Fibroblast of lung (primary cell): ENCODE results near the gene RND3. TPM values are rescaled to one million over a fixed set of nuclear protein-coding genes. Genes with fewer than 3 reads are reported as not detected.
A peak's percentile ranks its signal among the peaks of the same experiment; 100 is the strongest.

Experiments
- DNase-seq, 2 donors: peaks; one replicate each; pipeline versions ENCODE4 v3.0.0 to v3.0.0-alpha.2; 2010; ENCODE audit warnings: low read depth in 2 of 2
- H2AFZ ChIP-seq: 2 replicates; pipeline ENCODE4 v1.5.1; 2012; ENCODE audit warnings: low read length, control low read depth, inconsistent platforms
- H3K27ac ChIP-seq: 2 replicates; pipeline ENCODE4 v1.5.1; 2011; ENCODE audit warnings: low read length, control low read depth; ENCODE audit not compliant: insufficient read depth
- H3K27me3 ChIP-seq: 2 replicates; pipeline ENCODE4 v1.5.1; 2011; ENCODE audit warnings: mild to moderate bottlenecking, low read length; ENCODE audit not compliant: control insufficient read depth, insufficient read depth
- H3K36me3 ChIP-seq: 2 replicates; pipeline ENCODE4 v1.5.1; 2011; ENCODE audit warnings: low read length; ENCODE audit not compliant: control insufficient read depth, insufficient read depth
- H3K4me1 ChIP-seq: 2 replicates; pipeline ENCODE4 v1.5.1; 2011; ENCODE audit warnings: low read length; ENCODE audit not compliant: control insufficient read depth, insufficient read depth; ENCODE audit errors: extremely low read depth
- H3K4me2 ChIP-seq: 2 replicates; pipeline ENCODE4 v1.5.1; 2011; ENCODE audit warnings: low read length, control low read depth; ENCODE audit not compliant: insufficient read depth; ENCODE audit errors: extremely low read depth
- H3K4me3 ChIP-seq, 4 experiments: fragments of 200-600 bp in 1 of 4; sonication (generic) in 1 of 4; replicated peaks in 1 of 4; 2 replicates each; pipeline ENCODE4 v1.5.1; 2011 to 2016; ENCODE audit warnings: low read length in 4 of 4, low read depth in 3 of 4, mild to moderate bottlenecking in 3 of 4, control low read depth in 2 of 4, inconsistent platforms in 1 of 4, mixed read lengths in 1 of 4; ENCODE audit not compliant: insufficient read depth in 1 of 4; ENCODE audit errors: control extremely low read depth in 1 of 4
- H3K79me2 ChIP-seq: 2 replicates; pipeline ENCODE4 v1.5.1; 2012; ENCODE audit warnings: mild to moderate bottlenecking, low read length, inconsistent platforms; ENCODE audit not compliant: control insufficient read depth, insufficient read depth
- H3K9ac ChIP-seq: 2 replicates; pipeline ENCODE4 v1.5.1; 2011; ENCODE audit warnings: mild to moderate bottlenecking, low read length, control low read depth; ENCODE audit not compliant: insufficient read depth
- H3K9me3 ChIP-seq: 2 replicates; pipeline ENCODE4 v1.5.1; 2012; ENCODE audit warnings: low read depth, low read length; ENCODE audit not compliant: control insufficient read depth, insufficient read depth
- H4K20me1 ChIP-seq: 2 replicates; pipeline ENCODE4 v1.5.1; 2011; ENCODE audit warnings: low read length; ENCODE audit not compliant: control insufficient read depth, insufficient read depth; ENCODE audit errors: extremely low read depth
- EZH2 ChIP-seq: IDR thresholded peaks from 2 replicates; pipeline ENCODE4 v1.5.1; 2012; ENCODE audit warnings: low read length, control low read depth, mild to moderate bottlenecking; ENCODE audit errors: missing control alignments
- polyA plus RNA-seq, 2 donors: library from polyadenylated mRNA; depleted of rRNA in 1 of 2; stranded (reverse) in 1 of 2; unstranded in 1 of 2; fragments of >200 nt; gene quantifications; 2 replicates each; pipeline ENCODE4 v1.2.1, GENCODE V29; 2011 to 2012; ENCODE audit warnings: missing spikeins in 1 of 2
- total RNA-seq: library from RNA; depleted of rRNA; stranded (reverse); fragments of >200 nt; gene quantifications from 2 replicates; pipeline ENCODE4 v1.2.1, GENCODE V29; 2014
- TF ChIP-seq, protein P1 (sequence below), 2 donors: IDR thresholded peaks in 1 of 2; conservative IDR thresholded peaks in 1 of 2; 1 replicate in 1 of 2; 2 replicates in 1 of 2; pipeline ENCODE4 v1.5.1; 2011 to 2012; ENCODE audit warnings: low read length in 2 of 2, control low read depth in 1 of 2, inconsistent platforms in 1 of 2, low read depth in 1 of 2, mild to moderate bottlenecking in 1 of 2

The RND3 gene
- total and polyA plus RNA-seq, 2 donors (not counting 1 experiment from before 2014, with no cell fraction given) = 363 to 1,405 TPM

- no peaks in the 10 kb centered on the region for H3K27me3 ChIP-seq
- H3K4me1 ChIP-seq = peaks cover 43% of the 10 kb centered on the region
- peaks cover 11% of the 10 kb centered on the region for H3K36me3 ChIP-seq
- peak in 1 of 2 donors; percentile 30 for DNase-seq
- H4K20me1 ChIP-seq = peaks cover 3% of the 10 kb centered on the region
- peak overlapping the region; percentile 53 for H3K27ac ChIP-seq
- H3K4me2 ChIP-seq = peak overlapping the region; percentile 81
- peaks cover 100% of the 10 kb centered on the region for H3K79me2 ChIP-seq
- TF ChIP-seq, protein P1, sequence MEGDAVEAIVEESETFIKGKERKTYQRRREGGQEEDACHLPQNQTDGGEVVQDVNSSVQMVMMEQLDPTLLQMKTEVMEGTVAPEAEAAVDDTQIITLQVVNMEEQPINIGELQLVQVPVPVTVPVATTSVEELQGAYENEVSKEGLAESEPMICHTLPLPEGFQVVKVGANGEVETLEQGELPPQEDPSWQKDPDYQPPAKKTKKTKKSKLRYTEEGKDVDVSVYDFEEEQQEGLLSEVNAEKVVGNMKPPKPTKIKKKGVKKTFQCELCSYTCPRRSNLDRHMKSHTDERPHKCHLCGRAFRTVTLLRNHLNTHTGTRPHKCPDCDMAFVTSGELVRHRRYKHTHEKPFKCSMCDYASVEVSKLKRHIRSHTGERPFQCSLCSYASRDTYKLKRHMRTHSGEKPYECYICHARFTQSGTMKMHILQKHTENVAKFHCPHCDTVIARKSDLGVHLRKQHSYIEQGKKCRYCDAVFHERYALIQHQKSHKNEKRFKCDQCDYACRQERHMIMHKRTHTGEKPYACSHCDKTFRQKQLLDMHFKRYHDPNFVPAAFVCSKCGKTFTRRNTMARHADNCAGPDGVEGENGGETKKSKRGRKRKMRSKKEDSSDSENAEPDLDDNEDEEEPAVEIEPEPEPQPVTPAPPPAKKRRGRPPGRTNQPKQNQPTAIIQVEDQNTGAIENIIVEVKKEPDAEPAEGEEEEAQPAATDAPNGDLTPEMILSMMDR (conservative IDR thresholded peaks at IDR 0.05 in 1 of 2, IDR thresholded peaks at IDR 0.05 in 1 of 2; ENCODE audit: low read depth in 1 of 2, low read length in 2 of 2) = no peak
- no peak for TF ChIP-seq EZH2
- peak overlapping the region in 3 of 4 experiments; percentile 9 to 98 (median 32) for H3K4me3 ChIP-seq
- H3K9ac ChIP-seq = no peak overlapping the region
- no peak overlapping the region for H2AFZ ChIP-seq
- no peaks in the 10 kb centered on the region for H3K9me3 ChIP-seq
These were observed 10.6 kb downstream of the RND3 start for GRCh38 chr2:150476809-150477302.

DNA sequence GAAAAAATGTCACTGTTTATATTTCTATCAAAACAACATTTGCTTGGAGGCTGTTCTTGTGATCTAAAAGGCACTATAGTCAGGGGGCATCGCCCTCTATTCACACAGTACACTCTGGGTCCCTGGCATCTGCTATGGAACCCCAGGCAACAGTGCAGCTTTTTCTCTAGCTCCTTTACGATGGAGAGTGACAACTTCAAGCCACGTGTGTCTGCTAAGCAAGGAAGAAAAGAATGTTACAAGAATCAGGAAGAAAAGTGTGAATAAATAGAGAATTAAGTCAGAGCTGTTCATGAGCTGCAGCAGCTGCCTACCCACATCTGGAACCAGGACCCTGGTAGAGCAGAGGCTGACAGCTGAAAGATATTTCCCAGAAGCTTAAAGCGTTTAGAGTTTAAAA, 11.2 kb downstream of the RND3 start:
- Histone ChIP-seq H3K4me1 (peaks cover 48% of the 10 kb centered on the region), H3K36me3 (peaks cover 11% of the 10 kb centered on the region), H3K27ac (peak overlapping the region; percentile 53), H3K9ac (no peak overlapping the region), H3K4me2 (peak overlapping the region; percentile 81), H3K79me2 (peaks cover 100% of the 10 kb centered on the region), H4K20me1 (peaks cover 3% of the 10 kb centered on the region), H2AFZ (no peak overlapping the region), H3K4me3 (peak overlapping the region in 3 of 4 experiments; percentile 7 to 98 (median 32)), H3K27me3 (no peaks in the 10 kb centered on the region), H3K9me3 (no peaks in the 10 kb centered on the region)
- peak in 1 of 2 donors; percentile 72 for DNase-seq
- TF ChIP-seq, protein P1 (conservative IDR thresholded peaks at IDR 0.05 in 1 of 2, IDR thresholded peaks at IDR 0.05 in 1 of 2; ENCODE audit: low read depth in 1 of 2, low read length in 2 of 2) = no peak
- TF ChIP-seq EZH2 = no peak

DNA sequence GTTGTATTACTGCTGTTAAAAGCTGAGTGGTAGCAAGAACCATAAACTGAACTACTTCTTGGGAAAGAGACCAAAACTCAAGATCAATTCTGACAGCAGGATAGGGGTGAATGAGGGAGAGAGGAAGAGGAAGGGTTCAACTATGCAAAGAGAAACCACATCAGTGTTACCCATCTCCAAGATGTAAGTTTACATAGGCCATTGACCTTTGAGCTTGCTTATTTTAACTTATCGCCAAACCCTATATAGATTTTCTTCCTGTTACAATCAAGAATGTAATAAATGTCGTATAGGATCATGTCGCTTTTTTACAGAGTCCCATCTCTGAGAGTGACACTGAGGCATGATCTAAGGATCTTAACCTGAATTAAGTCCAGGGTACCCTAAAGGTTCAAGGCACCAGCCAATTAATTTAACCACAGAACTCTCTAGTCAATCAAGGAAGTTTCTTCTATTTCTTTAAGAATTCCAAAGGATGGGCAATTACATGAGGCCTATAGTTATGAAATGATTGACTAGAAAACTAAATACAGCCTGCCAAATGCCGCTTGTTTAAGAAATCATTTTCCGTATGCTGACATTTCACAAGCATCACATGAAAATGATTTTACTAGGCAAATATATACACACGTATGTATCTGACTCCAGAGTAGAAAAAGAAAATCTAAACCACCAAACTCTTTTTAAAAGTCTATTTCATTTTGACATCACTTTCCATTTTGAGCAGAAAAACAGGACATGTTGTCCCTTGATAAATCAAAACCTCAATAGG, 11.8 kb downstream of the RND3 start:
- H3K4me2 ChIP-seq = peak overlapping the region; percentile 81
- peak in 1 of 2 donors; percentile 78 for DNase-seq
- peaks cover 3% of the 10 kb centered on the region for H4K20me1 ChIP-seq
- peaks cover 45% of the 10 kb centered on the region for H3K4me1 ChIP-seq
- H2AFZ ChIP-seq = no peak overlapping the region
- TF ChIP-seq, protein P1 (conservative IDR thresholded peaks at IDR 0.05 in 1 of 2, IDR thresholded peaks at IDR 0.05 in 1 of 2; ENCODE audit: low read depth in 1 of 2, low read length in 2 of 2) = no peak
- TF ChIP-seq EZH2 = no peak
- H3K4me3 ChIP-seq = peak overlapping the region; percentile 2 to 98 (median 16)
- peak overlapping the region; percentile 53 for H3K27ac ChIP-seq
- H3K79me2 ChIP-seq = peaks cover 99% of the 10 kb centered on the region
- H3K9ac ChIP-seq = no peak overlapping the region
- H3K9me3 ChIP-seq = no peaks in the 10 kb centered on the region
- peaks cover 14% of the 10 kb centered on the region for H3K36me3 ChIP-seq
- H3K27me3 ChIP-seq = no peaks in the 10 kb centered on the region
